Effector memory CD8-positive, alpha-beta T cell (primary cell): ENCODE measurements around the gene RXFP1.
A peak's percentile ranks its signal among the peaks of the same experiment; 100 is the strongest.

Experiments
- ATAC-seq: fragments of 150-1000 bp; cut with Tn5 transposase; replicated peaks from 2 replicates; pipeline ENCODE4 v1.10.0; 2021; ENCODE audit warnings: mild to moderate bottlenecking, moderate library complexity
- DNase-seq, 3 experiments: peaks; one replicate each; pipeline ENCODE4 v3.0.0; 2021
- H3K27ac Mint-ChIP-seq, 2 donors: one replicate each; pipeline ENCODE4 v1.8.0; 2022; ENCODE audit warnings: mild to moderate bottlenecking in 2 of 2, mixed read lengths in 2 of 2, moderate library complexity in 2 of 2
- H3K27me3 Mint-ChIP-seq, 2 donors: one replicate each; pipeline ENCODE4 v1.8.0; 2022; ENCODE audit warnings: mixed read lengths in 2 of 2
- H3K36me3 Mint-ChIP-seq: one replicate; pipeline ENCODE4 v1.8.0; 2022; ENCODE audit warnings: mild to moderate bottlenecking, moderate library complexity, mixed read lengths; ENCODE audit not compliant: insufficient read depth
- H3K4me1 Mint-ChIP-seq, 2 donors: one replicate each; pipeline ENCODE4 v1.8.0; 2022; ENCODE audit warnings: low read depth in 2 of 2, mixed read lengths in 2 of 2
- H3K4me3 Mint-ChIP-seq, 2 donors: one replicate each; pipeline ENCODE4 v1.8.0; 2022; ENCODE audit warnings: mild to moderate bottlenecking in 2 of 2, mixed read lengths in 2 of 2, moderate library complexity in 2 of 2
- H3K9me3 Mint-ChIP-seq, 2 donors: one replicate each; pipeline ENCODE4 v1.8.0; 2022; ENCODE audit warnings: mixed read lengths in 2 of 2

The RXFP1 gene

DNA sequence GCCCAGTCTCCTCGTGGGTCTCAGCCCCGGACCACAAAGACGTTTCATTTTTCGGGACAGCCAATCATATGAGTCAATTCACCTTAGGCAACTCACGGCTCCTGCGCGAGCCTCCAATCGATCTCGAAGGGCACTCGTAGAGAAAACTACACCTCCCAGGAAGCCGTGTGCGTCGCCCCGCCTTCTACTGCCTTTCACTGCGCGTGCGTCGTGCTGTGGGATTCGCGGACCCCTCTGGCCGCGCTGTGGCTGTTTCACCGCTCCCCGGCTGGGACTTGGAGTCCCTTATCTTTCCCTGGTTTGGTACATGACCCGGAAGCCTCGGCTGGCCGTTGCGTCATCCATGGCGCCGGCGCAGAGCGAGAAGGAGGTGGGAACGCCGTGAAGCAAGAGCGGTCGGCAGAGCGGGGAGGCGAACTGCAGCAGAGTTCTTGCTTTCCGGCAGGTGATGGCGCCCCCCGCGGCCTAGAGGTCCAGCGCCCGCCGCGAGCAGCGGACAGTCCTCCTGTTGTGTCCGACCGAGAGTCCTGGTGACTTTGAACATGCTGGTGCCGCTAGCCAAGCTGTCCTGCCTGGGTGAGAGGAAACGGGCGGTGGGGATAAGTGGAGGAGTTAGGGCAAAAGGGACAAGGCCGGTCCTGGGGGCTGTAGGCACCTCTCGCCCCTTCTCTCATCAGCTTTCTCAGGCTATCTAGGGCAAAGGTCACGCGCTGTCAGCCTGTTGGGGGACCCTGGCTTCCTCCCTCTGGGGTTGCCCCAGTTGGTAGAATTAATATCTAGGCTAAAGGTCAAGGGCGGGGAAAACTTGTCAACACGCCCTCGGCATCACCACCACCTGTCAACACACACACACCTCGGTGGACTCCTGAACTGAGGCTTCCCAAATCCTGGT, 150.5 kb downstream of the RXFP1 start, which contains the start of gene ETFDH:
Gene ETFDH (plus strand): TSS at position 382 of the 892 bp plus-strand sequence. CDS start 161 bp downstream, at position 543.
- ATAC-seq (peak; percentile 80), DNase-seq (peak; percentile 97 to 98 (median 98))
- Mint-ChIP-seq H3K9me3 (no peaks in the 10 kb centered on the region), H3K36me3 (peaks cover 16% of the 10 kb centered on the region), H3K4me3 (peak within 1 kb of the TSS; percentile 92 to 97), H3K4me1 (peaks cover 10 to 13% of the 10 kb centered on the region in 2 donors), H3K27me3 (no peaks in the 10 kb centered on the region), H3K27ac (peak within 1 kb of the TSS; percentile 97 to 100)

DNA sequence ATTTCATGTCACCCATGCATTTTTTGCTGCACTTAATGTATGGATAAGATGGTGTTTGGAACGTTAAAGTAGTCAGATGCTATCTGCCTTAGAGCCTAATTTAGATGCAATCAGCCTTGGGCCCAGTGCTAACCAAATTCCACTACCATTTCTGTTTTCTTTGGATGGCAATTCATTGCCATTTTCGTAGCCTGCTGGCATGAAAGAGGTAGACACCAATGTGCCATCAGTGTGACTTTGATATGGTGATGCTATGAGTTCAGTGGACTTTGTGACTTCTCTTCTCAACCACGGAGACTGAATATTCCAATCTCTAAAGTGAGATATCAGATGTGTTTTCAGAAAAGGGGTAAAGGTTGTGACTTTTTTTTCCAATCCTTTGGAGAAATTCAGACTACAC, 152.0 kb downstream of the RXFP1 start:
- Mint-ChIP-seq H3K36me3 (peaks cover 16% of the 10 kb centered on the region), H3K27ac (peak overlapping the region in 1 of 2 donors; percentile 100), H3K4me3 (no peak overlapping the region), H3K4me1 (peaks cover 10 to 13% of the 10 kb centered on the region in 2 donors), H3K27me3 (no peaks in the 10 kb centered on the region), H3K9me3 (no peaks in the 10 kb centered on the region)
- no peak for DNase-seq
- no peak for ATAC-seq

DNA sequence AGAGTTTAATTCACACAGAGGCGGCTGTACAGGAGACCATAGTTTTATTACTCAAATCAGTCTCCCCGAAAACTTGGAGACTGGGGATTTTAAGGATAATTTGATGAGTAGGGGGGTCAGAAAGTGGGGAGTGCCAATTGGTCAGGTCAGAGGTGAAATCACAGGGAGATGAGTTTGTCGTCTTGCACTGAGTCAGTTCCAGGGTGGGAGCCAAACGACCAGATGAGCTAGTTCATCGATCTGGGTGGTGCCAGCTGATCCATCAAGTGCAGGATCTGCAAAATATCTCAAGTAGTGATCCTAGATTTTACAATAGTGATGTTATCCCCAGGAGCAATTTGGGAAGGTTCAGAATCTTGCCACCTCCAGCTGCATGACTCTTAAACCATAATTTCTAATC, 154.4 kb downstream of the RXFP1 start:
- no peak overlapping the region for H3K27ac Mint-ChIP-seq
- no peak for DNase-seq
- H3K4me1 Mint-ChIP-seq: peaks cover 7 to 9% of the 10 kb centered on the region in 2 donors
- no peaks in the 10 kb centered on the region for H3K27me3 Mint-ChIP-seq
- H3K4me3 Mint-ChIP-seq: no peak overlapping the region
- H3K9me3 Mint-ChIP-seq: no peaks in the 10 kb centered on the region
- H3K36me3 Mint-ChIP-seq: peaks cover 14% of the 10 kb centered on the region
- no peak for ATAC-seq

DNA sequence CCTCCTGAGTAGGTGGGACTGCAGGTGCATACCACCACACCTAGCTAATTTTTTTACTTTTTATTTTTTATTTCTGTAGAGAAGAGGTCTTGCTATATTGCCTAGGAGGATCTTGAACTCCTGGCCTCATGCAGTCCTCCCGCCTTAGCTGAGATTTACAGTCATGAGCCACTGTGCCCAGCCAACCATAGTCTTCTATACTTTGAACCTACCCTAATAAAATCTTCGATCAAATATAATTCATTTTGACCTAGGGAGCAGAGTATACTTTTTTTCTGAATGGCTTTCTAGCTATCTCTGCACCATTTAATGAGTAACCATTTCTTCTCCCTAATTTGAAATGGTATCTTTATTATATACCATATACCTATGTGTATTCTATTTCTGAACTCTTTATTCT, 157.1 kb downstream of the RXFP1 start:
- Mint-ChIP-seq H3K4me3 (no peak overlapping the region), H3K9me3 (no peaks in the 10 kb centered on the region), H3K4me1 (peaks cover 0 to 5% of the 10 kb centered on the region in 2 donors), H3K27me3 (no peaks in the 10 kb centered on the region), H3K36me3 (peaks cover 10% of the 10 kb centered on the region), H3K27ac (no peak overlapping the region)
- ATAC-seq: no peak
- no peak for DNase-seq

DNA sequence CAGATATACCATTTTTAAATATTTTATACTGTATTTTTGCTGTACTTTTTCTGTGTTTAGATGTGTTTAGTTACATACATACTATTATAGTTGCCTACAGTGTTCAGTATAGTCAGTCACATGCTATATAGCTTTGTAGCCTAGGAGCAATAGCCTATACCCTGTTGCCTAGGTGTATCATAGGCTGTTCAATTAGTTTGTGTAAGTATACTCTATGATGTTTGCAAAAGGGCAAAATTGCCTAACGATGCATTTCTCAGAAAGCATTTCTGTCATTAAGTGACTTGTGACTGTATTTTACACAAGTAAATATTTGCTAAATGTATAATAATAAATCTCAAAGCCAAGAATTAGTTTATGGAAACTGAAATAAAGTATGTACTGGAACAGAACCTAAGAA, 159.9 kb downstream of the RXFP1 start:
- ATAC-seq: no peak
- Mint-ChIP-seq H3K27me3 (no peaks in the 10 kb centered on the region), H3K36me3 (peaks cover 14% of the 10 kb centered on the region)

DNA sequence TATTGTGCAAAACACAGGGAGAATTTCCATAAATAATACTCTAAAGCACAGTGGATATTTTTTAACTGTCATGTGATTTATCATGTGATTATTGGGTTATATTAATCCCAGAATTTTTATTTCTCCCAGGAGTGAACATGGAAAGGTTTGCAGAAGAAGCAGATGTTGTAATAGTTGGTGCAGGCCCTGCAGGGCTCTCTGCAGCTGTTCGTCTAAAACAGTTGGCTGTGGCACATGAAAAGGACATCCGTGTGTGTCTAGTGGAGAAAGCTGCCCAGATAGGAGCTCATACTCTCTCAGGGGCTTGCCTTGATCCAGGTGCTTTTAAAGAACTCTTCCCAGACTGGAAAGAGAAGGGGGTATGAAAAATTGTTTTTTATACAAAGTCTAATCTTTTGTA, 160.4 kb downstream of the RXFP1 start:
- Mint-ChIP-seq H3K9me3 (no peaks in the 10 kb centered on the region), H3K4me3 (no peak overlapping the region)

More for the DNA sequence above, 159.9 kb downstream of the RXFP1 start:
- no peak for DNase-seq
- Mint-ChIP-seq H3K4me3 (no peak overlapping the region), H3K4me1 (peaks cover 0 to 5% of the 10 kb centered on the region in 2 donors), H3K27ac (no peak overlapping the region), H3K9me3 (no peaks in the 10 kb centered on the region)

DNA sequence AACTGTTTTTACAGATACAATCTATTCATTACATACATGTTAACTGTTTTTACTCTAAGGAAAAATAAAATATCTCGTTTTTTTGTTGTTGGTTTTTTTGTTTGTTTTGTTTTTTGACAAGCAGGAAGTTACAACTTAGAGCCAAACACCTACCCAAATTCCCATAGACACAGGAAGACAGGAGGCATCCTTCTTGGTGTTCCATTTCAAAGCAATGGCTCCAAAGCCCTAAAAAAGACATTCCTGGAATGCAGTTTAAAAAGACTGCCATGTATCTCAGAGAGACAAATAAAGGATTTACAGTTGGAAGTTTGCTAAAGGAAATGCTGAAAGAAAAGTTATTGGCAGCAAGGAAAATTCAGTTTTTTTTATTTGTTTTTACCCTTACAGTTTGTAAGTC, 167.1 kb downstream of the RXFP1 start:
- ATAC-seq (no peak), DNase-seq (no peak)
- no peak overlapping the region for H3K4me3 Mint-ChIP-seq
- H3K4me1 Mint-ChIP-seq: no peaks in the 10 kb centered on the region
- H3K27ac Mint-ChIP-seq: no peak overlapping the region
- peaks cover 11% of the 10 kb centered on the region for H3K36me3 Mint-ChIP-seq
- no peaks in the 10 kb centered on the region for H3K27me3 Mint-ChIP-seq
- no peaks in the 10 kb centered on the region for H3K9me3 Mint-ChIP-seq

More for the DNA sequence above, 160.4 kb downstream of the RXFP1 start:
- ATAC-seq (no peak), DNase-seq (no peak)
- peaks cover 14% of the 10 kb centered on the region for H3K36me3 Mint-ChIP-seq
- H3K4me1 Mint-ChIP-seq: peaks cover 0 to 5% of the 10 kb centered on the region in 2 donors
- H3K27me3 Mint-ChIP-seq: no peaks in the 10 kb centered on the region
- H3K27ac Mint-ChIP-seq: no peak overlapping the region
